ENCODE measurements around the gene SESN1.

Gene SESN1

GRCh38 chr6:109075934-109076333 lies 18.7 kb downstream of the SESN1 start:
- Histone ChIP-seq H3K27ac (no peak overlapping the region), H3K9ac (no peak overlapping the region), H3K4me3 (no peak overlapping the region), H3K4me1 (peaks cover 14 to 57% (median 24%) of the 10 kb centered on the region in 10 experiments), H3K9me3 (replicated peaks in 1 of 11) (no peaks in the 10 kb centered on the region), H3K4me2 (peak overlapping the region; percentile 4 to 48 (median 37); a peak in 16 of 22 replicates), H3K27me3 (no peaks in the 10 kb centered on the region; a peak in 1 of 22 replicates), H3K36me3 (no peaks in the 10 kb centered on the region), H4K20me1 (no peaks in the 10 kb centered on the region)
- no peak for TF ChIP-seq Cebpa-rat (IDR thresholded peaks at IDR 0.05)

- no peak overlapping the region for H3K9ac ChIP-seq
- H3K36me3 ChIP-seq, result no peaks in the 10 kb centered on the region
- TF ChIP-seq Cebpa-rat (IDR thresholded peaks at IDR 0.05), result no peak
- H3K4me3 ChIP-seq, result no peak overlapping the region
- H3K9me3 ChIP-seq (replicated peaks in 1 of 11), result no peaks in the 10 kb centered on the region
- H4K20me1 ChIP-seq, result no peaks in the 10 kb centered on the region
- no peaks in the 10 kb centered on the region; a peak in 1 of 22 replicates for H3K27me3 ChIP-seq
- no peak overlapping the region for H3K27ac ChIP-seq
- peaks cover 12 to 52% (median 19%) of the 10 kb centered on the region in 10 experiments for H3K4me1 ChIP-seq
- no peak overlapping the region for H3K4me2 ChIP-seq
Measured at GRCh38 chr6:109074133-109074415, 20.6 kb downstream of the SESN1 start.

- peak overlapping the region in 5 of 11 experiments; percentile 6 to 39 (median 31); a peak in 8 of 22 replicates for H3K4me2 ChIP-seq
Measured at GRCh38 chr6:109073344-109074132, 21.1 kb downstream of the SESN1 start.

GRCh38 chr6:109071125-109071917 lies 23.3 kb downstream of the SESN1 start:
- no peaks in the 10 kb centered on the region for H3K36me3 ChIP-seq
- no peaks in the 10 kb centered on the region for H4K20me1 ChIP-seq
- H3K4me1 ChIP-seq, result peaks cover 7 to 44% (median 13%) of the 10 kb centered on the region in 10 experiments
- peak overlapping the region in 1 of 11 experiments; percentile 2; a peak in 1 of 22 replicates for H3K27ac ChIP-seq
- H3K4me3 ChIP-seq, result no peak overlapping the region
- H3K27me3 ChIP-seq, result no peaks in the 10 kb centered on the region; a peak in 1 of 22 replicates
- no peak for TF ChIP-seq Cebpa-rat (IDR thresholded peaks at IDR 0.05)
- H3K4me2 ChIP-seq, result peak overlapping the region in 4 of 11 experiments; percentile 21 to 51 (median 38); a peak in 8 of 22 replicates
- peak overlapping the region in 4 of 11 experiments; percentile 1 to 20 (median 10); a peak in 2 of 22 replicates for H3K9ac ChIP-seq
- H3K9me3 ChIP-seq (replicated peaks in 1 of 11), result no peaks in the 10 kb centered on the region

More at GRCh38 chr6:109073344-109074132, 21.1 kb downstream of the SESN1 start:
- no peak overlapping the region for H3K4me3 ChIP-seq
- no peaks in the 10 kb centered on the region; a peak in 1 of 22 replicates for H3K27me3 ChIP-seq
- 0 out of 22 replicates have a peak overlapping the region, but pooled peaks of 1 of the 11 experiments have one; percentile 27 for H3K27ac ChIP-seq
- H3K36me3 ChIP-seq, result no peaks in the 10 kb centered on the region
- H3K9me3 ChIP-seq (replicated peaks in 1 of 11), result no peaks in the 10 kb centered on the region
- H4K20me1 ChIP-seq, result no peaks in the 10 kb centered on the region
- peaks cover 12 to 52% (median 19%) of the 10 kb centered on the region in 10 experiments for H3K4me1 ChIP-seq
- no peak overlapping the region for H3K9ac ChIP-seq
- no peak for TF ChIP-seq Cebpa-rat (IDR thresholded peaks at IDR 0.05)

- Histone ChIP-seq H4K20me1 (no peaks in the 10 kb centered on the region), H3K4me3 (no peak overlapping the region), H3K4me2 (no peak overlapping the region), H3K9ac (no peak overlapping the region), H3K36me3 (no peaks in the 10 kb centered on the region), H3K27me3 (no peaks in the 10 kb centered on the region; a peak in 1 of 22 replicates), H3K27ac (no peak overlapping the region), H3K4me1 (peaks cover 0 to 28% (median 4%) of the 10 kb centered on the region in 10 experiments; a peak in 10 of 20 replicates), H3K9me3 (replicated peaks in 1 of 11) (no peaks in the 10 kb centered on the region)
- no peak for TF ChIP-seq Cebpa-rat (IDR thresholded peaks at IDR 0.05)
Measured at GRCh38 chr6:109069746-109070145, 24.9 kb downstream of the SESN1 start.

- TF ChIP-seq Cebpa-rat (IDR thresholded peaks at IDR 0.05), result no peak
Measured at GRCh38 chr6:109062767-109063352, 31.8 kb downstream of the SESN1 start.

GRCh38 chr6:109062216-109062615 lies 32.4 kb downstream of the SESN1 start:
- no peak for TF ChIP-seq Cebpa-rat (IDR thresholded peaks at IDR 0.05)
- H4K20me1 ChIP-seq, result no peaks in the 10 kb centered on the region
- H3K4me1 ChIP-seq, result peaks cover 10 to 34% (median 17%) of the 10 kb centered on the region in 10 experiments; a peak in 19 of 20 replicates
- no peaks in the 10 kb centered on the region for H3K36me3 ChIP-seq
- H3K9ac ChIP-seq, result no peak overlapping the region
- H3K4me2 ChIP-seq, result no peak overlapping the region
- no peak overlapping the region for H3K27ac ChIP-seq
- H3K9me3 ChIP-seq (replicated peaks in 1 of 11), result no peaks in the 10 kb centered on the region
- H3K27me3 ChIP-seq, result no peaks in the 10 kb centered on the region
- H3K4me3 ChIP-seq, result no peak overlapping the region

More at GRCh38 chr6:109062767-109063352, 31.8 kb downstream of the SESN1 start:
- no peak overlapping the region for H3K4me2 ChIP-seq
- H3K27ac ChIP-seq, result no peak overlapping the region
- H3K4me3 ChIP-seq, result no peak overlapping the region
- no peaks in the 10 kb centered on the region for H3K27me3 ChIP-seq
- peaks cover 10 to 31% (median 17%) of the 10 kb centered on the region in 10 experiments; a peak in 19 of 20 replicates for H3K4me1 ChIP-seq
- no peaks in the 10 kb centered on the region for H3K9me3 ChIP-seq (replicated peaks in 1 of 11)
- no peaks in the 10 kb centered on the region for H3K36me3 ChIP-seq
- H4K20me1 ChIP-seq, result no peaks in the 10 kb centered on the region
- H3K9ac ChIP-seq, result no peak overlapping the region

- no peaks in the 10 kb centered on the region for H3K36me3 ChIP-seq
- no peaks in the 10 kb centered on the region for H4K20me1 ChIP-seq
- H3K27me3 ChIP-seq, result no peaks in the 10 kb centered on the region
- H3K4me1 ChIP-seq, result peaks cover 10 to 50% (median 20%) of the 10 kb centered on the region in 10 experiments; a peak in 19 of 20 replicates
- H3K4me3 ChIP-seq, result no peak overlapping the region
- no peak overlapping the region for H3K9ac ChIP-seq
- H3K27ac ChIP-seq, result peak overlapping the region in 4 of 11 experiments; percentile 35 to 66 (median 63); a peak in 4 of 22 replicates
- peak overlapping the region in 5 of 11 experiments; percentile 50 to 83 (median 80); a peak in 7 of 22 replicates for H3K4me2 ChIP-seq
- H3K9me3 ChIP-seq (replicated peaks in 1 of 11), result no peaks in the 10 kb centered on the region
- no peak for TF ChIP-seq Cebpa-rat (IDR thresholded peaks at IDR 0.05)
Measured at GRCh38 chr6:109060571-109060970, 34.1 kb downstream of the SESN1 start.
